ENCODE data around the gene SEMA3G.
A peak's percentile ranks its signal among the peaks of the same experiment; 100 is the strongest.

SEMA3G gene

DNA sequence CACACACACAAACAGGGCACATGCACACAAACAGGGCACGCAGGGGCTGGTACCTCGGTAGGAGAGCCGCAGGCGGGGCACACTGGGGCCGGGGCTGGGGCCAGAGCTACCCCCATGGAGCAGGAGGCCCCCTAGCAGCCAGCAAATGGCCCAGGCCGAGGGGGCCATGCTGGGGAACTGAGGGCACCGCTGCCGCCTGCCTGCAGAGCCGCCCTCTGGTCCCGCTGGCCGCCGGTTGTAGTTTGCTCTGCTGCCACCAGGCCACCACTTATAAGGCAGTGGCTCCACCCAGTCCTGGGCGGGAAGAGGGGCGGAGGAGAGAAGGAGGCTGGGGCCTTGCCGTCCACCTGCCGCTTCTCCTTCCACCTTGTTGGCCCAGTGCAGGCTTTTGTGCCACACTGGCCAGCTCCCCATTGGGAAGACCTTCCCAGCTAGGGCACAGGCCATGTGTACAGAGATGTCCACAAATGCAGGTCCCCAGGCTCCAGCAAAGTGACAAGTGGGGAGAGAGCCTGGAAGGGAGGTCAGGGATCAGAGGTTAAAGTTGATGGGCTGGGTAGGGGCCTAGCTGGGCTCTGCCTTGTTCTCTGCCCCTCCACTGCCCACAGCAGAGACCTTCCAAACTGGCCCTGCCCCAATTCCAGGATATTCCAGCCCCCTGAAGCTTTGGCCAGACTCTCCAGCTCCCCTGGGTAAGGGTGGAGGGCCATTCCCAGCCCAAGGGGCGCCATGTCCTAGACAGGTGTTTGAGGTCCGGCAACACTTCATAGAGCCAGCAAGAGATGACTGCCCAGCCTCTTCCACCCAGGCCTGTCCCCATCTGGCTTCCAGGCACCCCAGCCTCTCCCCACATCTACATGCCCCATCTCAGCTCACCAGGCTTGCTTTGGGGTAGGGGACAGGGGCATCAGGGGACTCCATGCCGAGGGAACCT, at the start of gene SEMA3G:
TSS of gene SEMA3G (minus strand) at position 244 of the 934 bp plus-strand sequence. CDS start at position 168, 76 bp downstream.
- DNase-seq (ENCODE audit: low read depth in 2 of 2), result peak in 1 of 2 donors; percentile 20

DNA sequence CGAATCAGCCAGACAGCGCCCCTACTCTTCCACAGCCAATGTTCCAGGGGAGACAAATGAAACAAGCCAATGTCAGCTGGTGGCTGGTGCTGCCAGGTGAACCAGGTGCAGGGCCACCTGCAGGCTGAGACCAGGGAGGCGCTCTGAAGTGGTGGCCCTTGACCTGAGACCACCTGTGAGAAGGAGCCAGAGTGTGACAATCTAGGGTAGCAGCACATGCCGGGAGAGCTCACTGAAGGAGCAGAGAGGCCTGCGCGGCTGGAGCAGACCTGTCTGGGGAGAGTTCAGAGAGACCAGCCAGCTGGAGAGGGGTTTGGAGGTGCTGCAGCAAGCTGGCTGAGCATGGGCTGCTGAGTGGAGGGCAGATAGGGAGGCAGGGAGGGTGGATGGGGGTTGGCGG, 49.5 kb upstream of the SEMA3G start:
- no peak for DNase-seq (ENCODE audit: low read depth in 2 of 2)

DNA sequence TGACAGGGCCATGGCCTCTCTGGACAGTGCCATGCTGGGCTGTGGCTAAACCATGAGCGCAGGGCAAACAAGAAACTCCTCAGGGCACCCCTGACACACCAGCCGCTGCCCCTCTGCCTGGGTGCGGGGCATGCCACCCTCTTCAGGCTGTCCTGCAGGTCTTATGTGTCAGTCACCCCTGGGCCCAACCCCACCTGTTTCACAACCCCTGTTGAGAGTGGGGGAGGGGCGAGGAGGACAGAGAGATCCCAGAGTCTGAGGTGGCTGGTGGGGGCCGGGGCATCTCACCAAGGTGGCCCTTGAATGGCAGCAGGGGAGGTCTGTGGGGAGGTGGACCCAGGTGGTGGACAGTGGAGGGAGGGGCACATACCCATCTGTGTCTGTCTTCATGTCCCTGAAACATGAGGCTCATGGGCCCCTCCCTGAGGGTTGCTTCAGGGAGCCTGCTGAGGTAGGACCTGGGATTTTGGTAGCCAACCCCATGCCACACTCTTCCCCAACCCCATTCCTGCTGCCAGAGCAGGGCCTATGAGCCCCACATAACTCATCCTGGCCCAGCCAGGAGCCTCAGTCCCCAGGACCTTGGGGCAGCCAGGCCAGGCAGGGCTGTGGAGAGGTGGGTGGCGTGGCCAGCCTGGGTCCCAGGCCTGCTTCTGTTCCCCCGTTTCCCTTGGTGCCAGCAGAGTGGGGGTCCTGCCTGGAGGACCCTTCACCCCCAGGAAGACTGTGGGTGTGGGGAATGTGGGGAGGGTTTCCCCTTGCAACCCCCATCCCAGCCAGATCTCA, 48.5 kb upstream of the SEMA3G start:
- DNase-seq (ENCODE audit: low read depth in 2 of 2), result no peak

DNA sequence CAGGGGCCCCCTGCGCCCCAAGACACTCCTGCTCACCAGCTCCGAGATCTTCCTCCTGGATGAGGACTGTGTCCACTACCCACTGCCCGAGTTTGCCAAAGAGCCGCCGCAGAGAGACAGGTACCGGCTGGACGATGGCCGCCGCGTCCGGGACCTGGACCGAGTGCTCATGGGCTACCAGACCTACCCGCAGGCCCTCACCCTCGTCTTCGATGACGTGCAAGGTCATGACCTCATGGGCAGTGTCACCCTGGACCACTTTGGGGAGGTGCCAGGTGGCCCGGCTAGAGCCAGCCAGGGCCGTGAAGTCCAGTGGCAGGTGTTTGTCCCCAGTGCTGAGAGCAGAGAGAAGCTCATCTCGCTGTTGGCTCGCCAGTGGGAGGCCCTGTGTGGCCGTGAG, 47.2 kb upstream of the SEMA3G start:
- DNase-seq (ENCODE audit: low read depth in 2 of 2), result no peak

DNA sequence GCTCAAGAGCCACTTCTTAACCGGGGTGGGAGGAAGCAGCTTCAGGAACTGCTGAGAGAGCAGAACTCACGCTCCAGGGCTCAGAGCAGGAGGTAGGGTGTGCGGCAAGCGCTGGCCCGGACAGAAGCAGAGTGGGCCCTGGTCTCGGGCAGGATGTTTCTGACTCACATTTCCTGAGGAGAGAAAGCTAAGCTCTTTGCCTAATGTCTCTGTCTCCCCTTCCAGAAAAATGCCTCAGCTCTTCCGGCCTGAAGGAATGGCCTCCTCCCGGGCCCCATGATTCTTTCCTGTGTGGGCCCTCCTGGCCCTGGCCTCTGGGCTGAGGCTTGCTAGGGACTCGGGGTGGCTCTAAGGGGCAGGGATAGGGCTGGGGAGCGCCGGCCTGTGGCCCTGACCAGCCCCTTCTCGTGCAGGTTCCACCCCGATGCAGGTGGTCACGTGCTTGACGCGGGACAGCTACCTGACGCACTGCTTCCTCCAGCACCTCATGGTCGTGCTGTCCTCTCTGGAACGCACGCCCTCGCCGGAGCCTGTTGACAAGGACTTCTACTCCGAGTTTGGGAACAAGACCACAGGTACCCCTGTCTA, 46.1 kb upstream of the SEMA3G start:
- DNase-seq (ENCODE audit: low read depth in 2 of 2), result no peak

DNA sequence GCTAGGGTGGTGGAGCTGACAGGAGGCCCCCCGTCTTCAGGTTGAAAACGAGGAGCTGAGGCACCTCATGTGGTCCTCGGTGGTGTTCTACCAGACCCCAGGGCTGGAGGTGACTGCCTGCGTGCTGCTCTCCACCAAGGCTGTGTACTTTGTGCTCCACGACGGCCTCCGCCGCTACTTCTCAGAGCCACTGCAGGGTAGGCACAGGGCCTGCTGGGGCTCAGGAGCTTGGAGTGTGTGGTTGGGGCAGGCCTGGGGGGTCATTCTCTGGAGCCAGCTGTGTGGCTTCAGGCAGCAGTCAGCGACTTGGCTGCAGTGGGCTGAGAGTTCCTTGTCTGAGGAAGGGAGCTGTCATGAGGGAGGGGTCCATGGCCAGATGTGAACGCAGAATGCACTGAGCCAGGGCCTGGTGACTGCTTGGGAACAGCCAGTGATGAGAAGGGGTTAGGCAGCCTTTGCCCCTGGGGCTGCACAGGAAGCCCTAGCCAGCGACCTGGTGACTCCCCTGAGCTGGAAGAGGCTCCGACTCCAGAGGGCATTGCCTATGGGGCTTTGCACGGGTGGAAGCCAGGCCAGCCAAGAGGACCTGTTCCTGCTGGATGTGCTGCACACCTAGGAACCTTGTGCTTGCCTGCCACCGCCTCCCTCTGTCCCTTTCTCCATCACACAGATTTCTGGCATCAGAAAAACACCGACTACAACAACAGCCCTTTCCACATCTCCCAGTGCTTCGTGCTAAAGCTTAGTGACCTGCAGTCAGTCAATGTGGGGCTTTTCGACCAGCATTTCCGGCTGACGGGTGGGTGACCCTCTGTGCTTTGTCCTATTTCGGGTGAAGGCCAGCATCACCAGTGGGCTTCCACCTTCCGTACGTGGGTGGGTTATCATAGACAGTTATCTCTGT, 45.4 kb upstream of the SEMA3G start:
- DNase-seq (ENCODE audit: low read depth in 2 of 2), result no peak

DNA sequence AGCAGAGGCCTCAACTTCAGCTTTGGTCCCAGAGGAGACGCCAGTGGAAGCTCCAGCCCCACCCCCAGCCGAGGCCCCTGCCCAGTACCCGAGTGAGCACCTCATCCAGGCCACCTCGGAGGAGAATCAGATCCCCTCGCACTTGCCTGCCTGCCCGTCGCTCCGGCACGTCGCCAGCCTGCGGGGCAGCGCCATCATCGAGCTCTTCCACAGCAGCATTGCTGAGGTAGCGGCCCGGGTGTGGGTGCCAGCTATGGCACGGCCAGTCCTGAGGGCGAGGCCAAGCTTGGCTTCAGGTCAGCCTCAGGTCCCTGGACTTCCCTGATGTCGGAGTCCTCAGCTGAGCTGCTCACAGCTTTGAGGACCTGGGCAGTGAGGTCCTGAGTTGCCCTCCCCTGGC, 44.5 kb upstream of the SEMA3G start:
- DNase-seq (ENCODE audit: low read depth in 2 of 2), result no peak

DNA sequence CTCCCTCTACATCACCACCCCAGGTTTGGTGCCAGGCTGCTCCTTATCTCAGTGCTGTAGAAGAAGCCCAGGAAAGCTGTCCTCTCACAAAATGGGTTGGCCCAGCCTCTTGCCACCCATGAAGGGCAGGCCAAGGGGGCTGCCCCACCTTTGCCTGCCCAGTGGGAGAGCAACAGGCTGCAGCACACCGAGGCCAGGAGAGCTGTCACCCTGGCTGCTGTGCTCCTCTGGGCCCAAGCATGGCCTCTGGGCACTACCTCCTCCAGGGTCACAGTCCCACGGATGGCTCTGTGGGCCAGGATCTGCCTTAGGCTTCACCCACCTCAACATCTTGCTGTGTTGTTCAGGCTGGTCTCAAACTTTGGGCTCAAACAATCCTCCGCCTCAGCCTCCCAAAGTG, 43.8 kb upstream of the SEMA3G start:
- DNase-seq (ENCODE audit: low read depth in 2 of 2), result no peak

DNA sequence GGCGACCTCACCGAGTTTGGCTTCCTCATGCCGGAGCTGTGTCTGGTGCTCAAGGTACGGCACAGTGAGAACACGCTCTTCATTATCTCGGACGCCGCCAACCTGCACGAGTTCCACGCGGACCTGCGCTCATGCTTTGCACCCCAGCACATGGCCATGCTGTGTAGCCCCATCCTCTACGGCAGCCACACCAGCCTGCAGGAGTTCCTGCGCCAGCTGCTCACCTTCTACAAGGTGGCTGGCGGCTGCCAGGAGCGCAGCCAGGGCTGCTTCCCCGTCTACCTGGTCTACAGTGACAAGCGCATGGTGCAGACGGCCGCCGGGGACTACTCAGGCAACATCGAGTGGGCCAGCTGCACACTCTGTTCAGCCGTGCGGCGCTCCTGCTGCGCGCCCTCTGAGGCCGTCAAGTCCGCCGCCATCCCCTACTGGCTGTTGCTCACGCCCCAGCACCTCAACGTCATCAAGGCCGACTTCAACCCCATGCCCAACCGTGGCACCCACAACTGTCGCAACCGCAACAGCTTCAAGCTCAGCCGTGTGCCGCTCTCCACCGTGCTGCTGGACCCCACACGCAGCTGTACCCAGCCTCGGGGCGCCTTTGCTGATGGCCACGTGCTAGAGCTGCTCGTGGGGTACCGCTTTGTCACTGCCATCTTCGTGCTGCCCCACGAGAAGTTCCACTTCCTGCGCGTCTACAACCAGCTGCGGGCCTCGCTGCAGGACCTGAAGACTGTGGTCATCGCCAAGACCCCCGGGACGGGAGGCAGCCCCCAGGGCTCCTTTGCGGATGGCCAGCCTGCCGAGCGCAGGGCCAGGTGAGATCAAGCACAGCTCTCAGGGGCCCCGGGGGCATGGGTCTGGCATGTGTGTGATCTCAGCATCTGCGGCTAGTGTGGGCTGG, 43.1 kb upstream of the SEMA3G start:
- DNase-seq (ENCODE audit: low read depth in 2 of 2), result no peak

DNA sequence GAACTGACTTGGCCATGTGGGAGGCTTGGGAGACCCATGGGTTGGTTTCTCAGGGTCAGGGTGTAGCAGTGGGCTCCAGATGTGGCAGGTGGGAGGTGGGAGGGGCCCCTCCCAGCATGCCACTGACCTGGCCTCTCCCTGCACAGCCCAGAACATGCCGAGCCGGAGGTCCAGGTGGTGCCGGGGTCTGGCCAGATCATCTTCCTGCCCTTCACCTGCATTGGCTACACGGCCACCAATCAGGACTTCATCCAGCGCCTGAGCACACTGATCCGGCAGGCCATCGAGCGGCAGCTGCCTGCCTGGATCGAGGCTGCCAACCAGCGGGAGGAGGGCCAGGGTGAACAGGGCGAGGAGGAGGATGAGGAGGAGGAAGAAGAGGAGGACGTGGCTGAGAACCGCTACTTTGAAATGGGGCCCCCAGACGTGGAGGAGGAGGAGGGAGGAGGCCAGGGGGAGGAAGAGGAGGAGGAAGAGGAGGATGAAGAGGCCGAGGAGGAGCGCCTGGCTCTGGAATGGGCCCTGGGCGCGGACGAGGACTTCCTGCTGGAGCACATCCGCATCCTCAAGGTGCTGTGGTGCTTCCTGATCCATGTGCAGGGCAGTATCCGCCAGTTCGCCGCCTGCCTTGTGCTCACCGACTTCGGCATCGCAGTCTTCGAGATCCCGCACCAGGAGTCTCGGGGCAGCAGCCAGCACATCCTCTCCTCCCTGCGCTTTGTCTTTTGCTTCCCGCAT, 42.3 kb upstream of the SEMA3G start:
- no peak for DNase-seq (ENCODE audit: low read depth in 2 of 2)

DNA sequence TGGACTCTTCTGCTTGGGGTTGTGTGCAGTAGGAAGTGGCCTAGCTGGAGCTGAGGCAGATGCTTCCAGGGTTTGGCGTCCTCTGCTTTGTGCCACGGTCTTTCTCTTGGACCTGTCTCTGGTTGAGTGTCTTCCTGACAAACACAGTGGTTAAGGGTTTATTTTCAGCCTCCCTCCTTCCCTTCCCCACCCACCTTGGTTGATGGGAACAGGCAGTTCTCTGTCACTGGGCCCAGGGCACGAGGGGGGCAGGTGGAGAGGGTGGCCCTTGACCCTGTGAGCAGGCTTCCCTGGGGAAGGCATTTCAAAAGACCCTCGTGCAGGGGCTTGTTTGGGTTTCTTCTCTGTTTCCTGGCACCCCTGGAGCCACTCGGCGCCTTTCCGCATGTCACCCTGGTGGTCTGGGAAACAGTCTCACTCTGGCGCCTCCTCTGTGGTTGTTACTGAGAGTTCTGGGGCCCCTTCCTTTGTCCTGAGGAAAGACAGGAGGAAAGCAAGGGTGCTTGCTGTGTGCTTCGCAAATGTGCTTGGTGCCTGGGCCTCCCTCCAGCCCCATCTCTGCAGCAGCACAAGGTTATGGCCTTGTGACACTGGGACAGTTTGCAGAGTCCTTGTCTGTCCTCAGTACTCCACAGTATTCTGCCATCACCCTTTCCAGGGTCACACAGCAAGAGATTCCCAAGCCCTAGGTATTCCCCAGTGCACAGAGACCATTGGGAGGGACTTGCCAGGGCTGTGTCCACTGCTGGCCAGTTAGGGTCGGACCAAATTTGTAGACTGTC, 40.0 kb upstream of the SEMA3G start:
- no peak for DNase-seq (ENCODE audit: low read depth in 2 of 2)

DNA sequence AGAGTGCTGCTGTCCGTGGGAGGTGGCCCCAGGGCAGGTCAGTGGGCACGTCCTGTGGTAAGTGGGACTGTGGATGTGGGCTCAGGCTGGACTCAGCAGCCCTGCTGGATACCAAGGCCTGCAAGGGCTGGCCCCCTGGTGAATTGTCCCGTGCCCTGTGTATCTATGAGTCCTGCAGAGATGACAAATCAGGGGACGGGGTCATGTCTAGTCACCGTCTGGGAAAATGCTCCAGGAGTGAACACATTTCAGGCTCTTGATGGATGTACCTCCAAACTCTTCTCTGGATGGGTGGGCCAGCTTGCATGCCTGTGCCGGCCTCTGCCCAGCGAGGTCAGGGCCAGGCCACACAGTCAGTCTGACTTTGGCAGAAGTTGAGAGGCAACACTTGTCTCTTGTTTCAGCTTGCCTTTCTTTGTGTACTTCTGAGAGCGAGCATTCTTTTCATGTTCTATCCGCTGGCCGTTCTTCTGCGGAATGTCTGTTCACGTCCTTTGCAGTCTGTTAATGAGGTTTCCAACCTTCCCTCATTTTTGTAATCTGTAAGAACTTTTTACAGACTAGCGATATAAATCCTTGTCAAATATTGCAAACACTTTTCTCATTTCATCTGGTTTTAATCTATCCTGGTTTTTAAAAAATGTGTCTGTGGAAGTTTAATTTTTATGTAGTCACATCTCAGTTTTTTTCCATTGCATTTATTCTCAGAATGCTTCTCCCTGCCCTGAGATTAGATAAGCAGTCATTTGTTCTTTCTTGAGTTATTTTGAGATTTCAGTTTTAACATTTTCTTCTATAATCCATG, 38.9 kb upstream of the SEMA3G start:
- DNase-seq (ENCODE audit: low read depth in 2 of 2), result no peak

DNA sequence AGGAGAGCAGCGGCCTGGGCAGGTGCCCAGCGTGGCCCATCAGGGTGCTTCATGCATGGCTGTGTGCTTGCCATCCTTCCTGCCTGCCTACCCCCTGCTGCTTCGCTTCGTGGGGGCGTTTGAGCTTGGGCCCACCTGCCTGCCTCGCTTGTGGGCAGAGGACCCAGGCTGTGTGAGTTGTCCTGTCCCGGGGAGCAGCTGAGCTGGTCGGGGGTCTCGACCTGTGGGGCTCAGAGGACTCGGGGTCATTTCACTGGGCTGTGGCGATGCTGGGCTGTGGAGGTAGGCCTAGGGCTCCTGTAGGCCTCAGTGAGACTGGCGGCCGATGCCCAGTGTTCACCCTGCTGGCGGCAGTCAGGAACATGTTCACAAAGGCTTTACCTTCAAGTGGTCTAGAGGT, 38.2 kb upstream of the SEMA3G start:
- no peak for DNase-seq (ENCODE audit: low read depth in 2 of 2)

DNA sequence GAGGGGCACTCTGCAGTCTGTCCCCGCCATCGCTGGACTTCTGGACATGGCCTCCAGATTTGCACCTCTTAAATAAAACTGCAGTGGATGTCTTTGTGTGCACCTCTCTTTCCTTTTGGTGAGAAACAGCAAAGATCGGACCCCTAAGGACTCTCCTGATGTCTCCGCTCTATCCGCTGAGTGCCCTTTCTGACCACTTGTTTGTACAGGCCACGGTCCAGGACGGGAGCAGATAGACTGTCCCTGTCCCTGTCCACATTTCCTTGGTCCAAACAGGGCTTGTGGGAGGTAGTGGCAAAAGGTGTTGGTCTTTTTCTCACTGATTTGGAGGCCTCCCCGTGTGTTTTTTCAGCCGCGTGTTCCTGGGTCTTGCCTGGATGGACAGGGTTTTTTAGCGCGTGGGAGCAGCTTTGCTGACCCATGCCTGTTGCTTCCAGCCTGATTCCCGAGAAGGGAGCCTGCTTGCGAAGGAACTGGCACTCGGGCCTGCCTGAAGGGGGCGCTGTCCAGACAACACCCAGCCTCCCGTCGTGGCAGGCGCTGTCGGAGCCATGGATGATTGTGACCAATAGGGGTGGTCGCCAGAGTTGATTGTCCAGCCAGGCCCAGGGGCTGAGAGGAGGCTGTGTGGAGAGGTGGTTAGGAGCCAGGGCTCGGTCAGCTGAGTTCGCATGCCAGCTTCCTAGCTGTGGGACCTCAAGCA, 37.1 kb upstream of the SEMA3G start:
- DNase-seq (ENCODE audit: low read depth in 2 of 2), result no peak

DNA sequence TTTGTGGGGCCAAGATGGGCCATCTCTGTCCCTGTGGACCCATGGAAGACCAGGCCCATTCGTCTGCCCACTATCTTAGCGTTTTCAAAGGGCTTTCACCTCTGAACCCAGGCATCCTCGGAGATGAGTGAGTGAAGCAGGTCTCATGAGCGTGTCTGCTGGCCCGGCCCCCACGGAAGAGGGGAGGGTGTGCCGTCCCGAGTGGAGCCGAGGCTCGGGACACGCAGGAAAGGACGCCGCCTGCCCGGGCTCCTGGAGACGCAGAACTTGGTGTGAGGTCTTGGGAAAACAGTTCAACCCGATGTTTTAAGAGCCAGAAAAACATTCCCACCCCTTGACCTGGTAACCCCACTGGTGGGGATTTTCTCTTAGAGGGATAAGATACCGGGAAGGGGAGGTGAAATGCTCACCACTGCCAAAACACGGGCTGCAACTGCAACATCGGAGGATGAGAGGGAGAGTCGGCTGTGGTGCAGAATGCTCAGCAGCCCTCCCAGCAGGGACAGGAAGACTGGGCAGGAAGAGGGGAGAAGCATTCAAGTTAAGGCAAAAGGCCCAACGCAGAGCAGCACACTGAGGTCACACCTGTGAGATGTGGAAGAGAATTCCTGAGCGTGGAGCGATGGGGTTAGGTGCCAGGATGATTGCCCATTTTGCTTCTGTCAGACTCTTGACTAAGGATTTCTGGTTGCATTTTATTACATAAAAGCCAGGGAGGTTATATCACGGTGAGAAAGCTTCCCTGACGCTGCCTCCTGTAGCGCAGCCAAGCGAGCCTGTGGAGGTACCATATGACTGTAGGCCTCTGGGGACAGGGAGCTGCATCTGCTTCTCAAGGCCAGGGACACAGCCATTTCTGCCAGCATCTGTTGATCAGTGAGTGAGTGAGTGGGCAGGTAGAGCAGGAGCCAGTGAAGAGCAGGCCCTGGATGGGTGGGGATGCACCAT, 36.1 kb upstream of the SEMA3G start:
- no peak for DNase-seq (ENCODE audit: low read depth in 2 of 2)

DNA sequence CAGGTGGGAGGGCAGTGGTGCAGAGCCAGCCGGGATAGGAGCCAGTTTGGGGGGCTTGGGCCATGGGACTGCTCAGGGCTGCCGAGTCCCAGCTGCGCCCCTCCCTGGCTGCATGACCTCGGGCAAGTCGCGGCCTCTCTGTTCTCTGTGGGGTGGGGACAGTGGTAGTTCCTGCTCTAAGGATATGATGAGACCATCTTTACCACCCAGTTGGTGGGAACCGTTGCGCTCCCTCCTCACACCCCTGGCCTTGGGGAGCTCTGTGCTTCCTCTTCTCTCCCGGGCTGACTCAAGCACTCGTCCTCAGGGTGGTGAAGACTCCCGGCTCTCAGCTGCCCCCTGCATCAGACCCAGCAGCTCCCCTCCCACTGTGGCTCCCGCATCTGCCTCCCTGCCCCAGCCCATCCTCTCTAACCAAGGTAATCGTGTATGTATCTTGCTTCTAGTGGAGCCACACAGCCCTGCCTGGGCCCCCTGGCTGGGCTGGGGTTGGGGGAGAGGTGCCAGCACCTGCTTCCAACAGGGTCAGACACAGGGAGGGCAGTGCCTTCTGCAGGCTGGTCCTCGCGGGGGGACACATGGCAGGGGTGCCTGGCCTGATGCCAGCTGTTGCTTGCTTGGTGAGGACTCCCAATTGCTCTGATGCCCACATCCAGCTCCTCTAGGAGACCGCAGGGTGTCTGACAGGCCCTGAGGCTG, 35.1 kb upstream of the SEMA3G start:
- DNase-seq (ENCODE audit: low read depth in 2 of 2), result no peak
